Measurements from ENCODE around the gene ALG12.

ALG12 gene

DNA sequence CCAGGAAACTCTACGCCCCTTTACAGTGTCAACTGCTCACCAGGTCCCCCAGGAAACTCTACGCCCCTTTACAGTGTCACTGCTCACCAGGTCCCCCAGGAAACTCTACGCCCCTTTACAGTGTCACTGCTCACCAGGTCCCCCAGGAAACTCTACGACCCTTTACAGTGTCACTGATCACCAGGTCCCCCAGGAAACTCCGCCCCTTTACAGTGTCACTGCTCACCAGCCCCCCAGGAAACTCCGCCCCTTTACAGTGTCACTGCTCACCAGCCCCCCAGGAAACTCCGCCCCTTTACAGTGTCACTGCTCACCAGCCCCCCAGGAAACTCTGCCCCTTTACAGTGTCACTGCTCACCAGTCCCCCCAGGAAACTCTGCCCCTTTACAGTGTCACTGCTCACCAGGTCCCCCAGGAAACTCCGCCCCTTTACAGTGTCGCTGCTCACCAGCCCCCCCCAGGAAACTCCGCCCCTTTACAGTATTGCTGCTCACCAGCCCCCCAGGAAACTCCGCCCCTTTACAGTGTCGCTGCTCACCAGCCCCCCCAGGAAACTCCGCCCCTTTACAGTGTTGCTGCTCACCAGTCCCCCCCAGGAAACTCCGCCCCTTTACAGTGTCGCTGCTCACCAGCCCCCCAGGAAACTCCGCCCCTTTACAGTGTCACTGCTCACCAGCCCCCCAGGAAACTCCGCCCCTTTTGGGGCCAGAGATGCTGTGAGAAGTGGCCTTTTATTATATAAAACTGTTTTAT lies 27.0 kb upstream of the ALG12 start:
- peak; percentile 56 for DNase-seq

DNA sequence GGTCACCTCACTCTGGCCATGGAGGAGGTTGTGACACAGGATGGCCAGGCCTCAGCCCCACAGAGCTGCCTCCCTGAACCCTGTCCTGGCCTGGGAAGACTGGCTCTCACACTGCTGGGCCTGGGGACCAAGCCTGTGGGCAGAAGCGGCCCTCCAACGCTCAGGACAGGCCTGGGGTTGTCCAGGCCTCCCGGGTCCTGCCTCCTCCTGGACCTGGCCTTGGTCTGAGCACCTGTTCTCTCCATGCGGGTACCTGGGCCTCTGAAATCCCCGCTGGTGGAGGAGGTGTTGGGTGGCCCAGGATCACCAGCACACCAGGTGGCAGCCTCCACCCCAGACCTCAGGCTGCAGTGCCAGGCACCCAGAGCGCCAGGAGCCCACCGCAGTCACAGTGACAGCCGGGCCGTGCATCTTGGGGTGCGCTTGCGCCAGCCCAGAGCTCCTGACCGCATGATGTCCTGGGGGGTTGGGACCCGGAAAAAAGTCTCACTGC lies 26.2 kb upstream of the ALG12 start:
- no peak for DNase-seq

DNA sequence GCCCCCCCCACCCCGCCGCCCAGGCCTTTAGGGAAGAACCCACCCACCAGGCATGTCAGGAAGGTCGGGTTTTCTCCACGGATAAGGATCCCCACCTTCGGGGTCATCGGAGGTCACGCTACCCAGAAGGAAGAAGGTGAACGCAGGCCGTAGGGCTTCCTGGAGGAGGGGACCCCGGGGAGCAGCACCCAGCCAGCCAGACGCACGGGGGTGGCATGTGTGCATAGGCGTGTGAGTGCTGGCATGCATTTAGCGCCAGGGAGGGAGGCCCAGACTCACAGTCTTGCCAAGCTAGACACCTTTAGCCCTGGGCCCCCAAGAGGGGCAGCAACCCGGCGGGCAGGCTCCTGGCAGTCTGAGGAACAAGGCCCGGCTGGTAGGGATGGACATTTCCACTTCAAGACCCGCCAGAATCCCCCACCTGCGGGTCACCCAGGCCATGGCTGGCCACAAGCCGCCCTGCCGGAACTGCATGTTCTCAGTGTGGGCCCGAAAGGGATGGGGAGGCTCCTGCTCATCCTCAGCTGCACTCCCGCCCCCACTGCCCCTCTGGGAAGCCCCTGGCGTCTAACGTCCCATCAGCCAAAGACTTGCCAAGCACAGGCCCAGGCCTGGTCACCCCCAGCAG lies 25.6 kb upstream of the ALG12 start:
- no peak for DNase-seq

DNA sequence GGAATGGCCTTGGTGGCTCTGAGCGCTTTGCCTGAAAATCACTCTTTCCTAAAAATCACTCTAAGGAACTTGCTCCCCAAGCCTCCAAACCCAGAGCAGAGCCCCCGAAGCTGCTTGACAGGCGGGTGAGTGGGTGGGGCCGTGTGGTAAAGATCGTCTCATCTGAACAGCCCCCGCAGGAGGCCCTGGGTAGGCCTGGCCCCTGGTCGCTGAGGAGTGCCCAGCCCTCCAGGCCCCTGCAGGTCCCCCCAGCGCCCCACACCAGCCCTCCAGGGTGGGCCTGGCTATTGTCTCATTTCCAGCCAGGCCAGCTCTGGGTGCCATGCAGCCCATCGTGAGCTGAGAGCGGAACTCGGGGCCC lies 25.1 kb upstream of the ALG12 start:
- DNase-seq, result no peak

DNA sequence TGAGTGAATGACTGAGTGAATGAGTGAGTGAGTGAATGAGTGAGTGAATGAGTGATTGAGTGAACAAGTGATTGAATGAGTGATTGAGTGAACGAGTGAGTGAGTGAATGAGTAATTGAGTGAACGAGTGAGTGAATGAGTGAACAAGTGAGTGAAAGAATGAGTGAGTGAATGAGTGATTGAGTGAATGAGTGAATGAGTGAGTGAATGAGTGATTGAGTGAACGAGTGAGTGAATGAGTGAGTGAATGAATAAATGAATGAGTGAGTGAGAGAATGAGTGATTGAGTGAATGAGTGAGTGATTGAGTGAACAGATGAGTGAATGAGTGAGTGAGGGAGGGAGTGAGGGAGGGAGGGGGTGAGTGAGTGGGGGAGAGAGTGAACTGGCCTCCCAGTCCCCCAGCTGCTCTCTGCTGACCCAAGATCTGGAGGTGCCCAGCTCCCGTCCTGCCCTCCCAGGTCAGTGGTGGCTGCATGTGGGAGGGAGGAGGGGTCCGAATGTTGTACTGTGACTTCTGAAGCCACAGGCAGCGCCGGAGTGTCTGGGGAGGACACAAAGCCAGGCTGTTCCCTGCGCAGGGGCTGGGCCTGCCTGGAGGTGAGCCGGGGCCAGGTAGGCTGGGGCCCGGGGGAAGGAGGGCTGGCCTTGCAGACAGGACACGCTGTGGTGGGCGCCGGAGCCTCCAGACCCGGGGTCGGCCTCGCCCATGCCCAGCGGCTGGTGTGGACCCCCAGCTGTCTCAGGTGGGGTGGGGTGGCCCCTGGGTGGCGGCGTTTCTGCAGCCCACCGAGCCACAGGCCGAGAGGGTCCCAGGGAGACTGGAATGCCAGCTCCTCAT lies 24.5 kb upstream of the ALG12 start:
- no peak for DNase-seq

DNA sequence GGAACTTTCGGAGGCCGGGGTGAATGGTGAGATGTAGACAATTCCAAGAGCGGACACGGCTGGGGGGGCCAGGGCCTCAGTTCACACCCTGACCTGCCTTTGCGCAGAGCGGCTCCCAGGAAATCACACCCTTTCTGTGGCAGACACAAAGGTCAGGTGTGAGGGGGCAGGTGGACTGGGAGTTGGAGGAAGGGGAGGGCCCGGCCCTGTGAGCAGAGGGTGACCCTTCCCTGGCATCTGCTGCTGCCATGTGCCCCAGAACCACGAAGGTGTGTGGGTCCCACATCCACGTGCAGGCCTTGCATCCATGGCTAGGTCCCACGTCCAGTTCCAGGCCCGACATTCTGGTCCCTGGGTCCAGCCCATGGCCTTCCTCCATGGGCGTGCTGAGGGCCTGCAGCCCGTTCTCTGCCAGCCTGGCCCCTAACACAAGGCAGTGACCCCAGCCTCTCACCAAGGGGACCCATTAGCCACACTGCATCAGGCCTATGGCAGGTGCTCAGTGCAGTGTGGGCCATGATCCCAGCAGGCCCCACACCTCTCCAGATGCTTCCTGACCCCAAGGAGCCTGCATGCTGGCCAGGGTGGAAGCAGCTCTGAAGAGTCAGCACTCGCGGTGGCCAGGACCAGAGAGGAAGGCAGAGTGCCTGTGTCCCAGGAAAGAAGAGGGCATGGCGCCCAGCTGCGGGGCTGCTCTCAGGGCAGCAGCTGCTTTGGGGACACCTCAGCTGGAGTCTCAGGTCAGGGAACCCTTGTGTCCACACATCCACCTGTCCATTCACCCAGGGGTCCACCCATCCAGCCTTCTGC lies 23.5 kb upstream of the ALG12 start:
- no peak for DNase-seq

DNA sequence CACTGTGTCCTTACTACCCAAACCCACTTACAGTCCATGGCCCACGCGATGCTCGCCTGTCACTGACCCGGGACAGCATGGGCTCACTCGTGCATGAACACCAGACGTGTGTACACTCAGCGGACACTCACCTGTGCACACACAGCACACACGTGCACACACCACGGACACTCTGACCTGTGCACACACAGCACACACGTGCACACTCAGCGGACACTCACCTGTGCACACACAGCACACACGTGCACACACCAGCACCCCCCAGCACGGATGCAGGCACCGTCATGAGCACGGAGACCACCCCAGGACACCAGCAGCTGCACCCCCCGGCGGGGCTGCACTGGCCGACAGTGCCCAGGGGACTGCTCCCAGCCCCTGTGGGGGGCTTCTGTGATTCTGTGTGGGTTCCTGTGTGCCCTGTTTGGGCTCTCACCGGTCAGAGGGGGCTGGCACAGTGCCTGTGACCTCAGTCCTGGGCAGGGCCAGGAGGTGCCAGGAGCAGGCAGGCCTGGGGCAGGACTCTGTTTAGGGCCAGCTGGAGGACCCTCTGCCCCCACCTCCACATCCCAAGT lies 20.4 kb upstream of the ALG12 start:
- DNase-seq, result no peak

DNA sequence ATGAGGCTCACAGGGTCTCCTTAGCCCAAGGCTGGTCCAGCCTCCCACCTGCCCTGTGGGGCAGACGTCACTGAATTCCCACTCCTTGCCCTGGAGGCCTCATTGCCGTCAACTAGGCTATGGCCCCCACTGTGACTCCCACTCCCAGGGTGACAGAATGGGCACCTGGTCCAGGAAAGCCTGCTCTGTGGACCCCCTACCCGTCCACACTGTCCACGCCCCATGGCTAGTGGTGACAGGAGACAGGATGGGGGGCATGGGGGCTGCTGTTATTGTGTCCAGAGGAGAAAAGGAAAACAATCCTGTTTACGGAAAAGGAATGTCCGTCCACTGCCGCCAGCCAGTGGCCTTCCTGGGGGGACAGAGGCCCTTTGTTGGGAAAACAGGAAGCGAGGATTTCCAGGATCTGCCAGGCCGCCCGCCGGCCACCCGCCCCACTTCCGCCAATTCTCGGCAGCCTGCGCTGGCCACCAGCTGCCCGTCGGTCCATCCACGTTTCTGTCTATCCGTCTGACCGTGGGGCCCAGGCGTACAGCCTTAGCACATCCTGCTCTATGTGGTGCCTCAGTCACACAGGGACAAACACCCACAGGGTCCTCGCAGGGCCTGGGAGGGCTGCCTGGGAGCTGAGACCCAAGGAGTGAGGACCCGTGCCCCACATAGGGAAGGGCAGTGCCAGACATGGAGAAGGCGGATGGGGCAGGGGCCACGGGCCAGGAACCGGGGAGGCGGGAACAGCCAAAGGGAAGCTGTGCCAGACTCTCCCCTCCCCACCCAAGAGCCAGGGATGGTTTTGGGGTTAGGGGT lies 19.7 kb upstream of the ALG12 start:
- DNase-seq, result no peak

DNA sequence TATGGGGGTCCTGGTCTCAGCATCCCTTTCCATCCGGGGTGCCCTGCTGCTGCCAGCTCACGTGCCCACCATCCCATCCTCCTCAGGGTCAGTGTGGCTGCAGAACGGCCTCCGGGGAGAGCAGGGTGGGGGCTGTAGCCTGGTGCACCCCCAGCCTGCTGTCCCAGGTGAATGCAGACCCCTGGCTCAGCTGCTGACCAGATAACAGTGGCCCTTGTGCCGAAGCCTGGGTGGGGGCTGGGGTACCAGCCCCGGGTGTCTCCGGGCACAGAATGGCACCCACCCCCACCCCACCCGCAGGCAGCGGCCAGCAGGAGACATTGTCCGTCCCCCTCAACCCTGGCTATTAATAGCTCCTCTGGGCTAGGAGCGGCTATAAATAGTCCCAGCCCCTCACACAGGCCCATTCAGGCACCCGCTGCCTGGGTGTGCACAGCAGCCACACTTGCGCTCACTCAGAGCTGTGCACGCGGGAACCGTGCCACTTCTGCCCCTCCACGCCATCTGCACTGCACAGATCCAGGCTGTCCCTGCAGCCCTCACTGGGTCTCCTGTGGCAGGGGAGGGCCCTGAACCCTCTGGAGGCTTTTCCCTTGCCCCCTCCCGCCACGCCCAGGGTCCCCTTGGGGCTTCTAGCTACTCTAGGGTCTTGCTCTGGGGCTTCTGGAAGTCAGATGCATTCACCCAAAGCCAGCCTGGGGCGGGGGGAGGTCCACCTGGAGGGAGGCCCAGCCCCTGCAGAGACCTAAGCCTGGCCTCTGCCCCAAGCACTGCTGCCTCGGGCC lies 18.9 kb upstream of the ALG12 start:
- DNase-seq, result no peak

DNA sequence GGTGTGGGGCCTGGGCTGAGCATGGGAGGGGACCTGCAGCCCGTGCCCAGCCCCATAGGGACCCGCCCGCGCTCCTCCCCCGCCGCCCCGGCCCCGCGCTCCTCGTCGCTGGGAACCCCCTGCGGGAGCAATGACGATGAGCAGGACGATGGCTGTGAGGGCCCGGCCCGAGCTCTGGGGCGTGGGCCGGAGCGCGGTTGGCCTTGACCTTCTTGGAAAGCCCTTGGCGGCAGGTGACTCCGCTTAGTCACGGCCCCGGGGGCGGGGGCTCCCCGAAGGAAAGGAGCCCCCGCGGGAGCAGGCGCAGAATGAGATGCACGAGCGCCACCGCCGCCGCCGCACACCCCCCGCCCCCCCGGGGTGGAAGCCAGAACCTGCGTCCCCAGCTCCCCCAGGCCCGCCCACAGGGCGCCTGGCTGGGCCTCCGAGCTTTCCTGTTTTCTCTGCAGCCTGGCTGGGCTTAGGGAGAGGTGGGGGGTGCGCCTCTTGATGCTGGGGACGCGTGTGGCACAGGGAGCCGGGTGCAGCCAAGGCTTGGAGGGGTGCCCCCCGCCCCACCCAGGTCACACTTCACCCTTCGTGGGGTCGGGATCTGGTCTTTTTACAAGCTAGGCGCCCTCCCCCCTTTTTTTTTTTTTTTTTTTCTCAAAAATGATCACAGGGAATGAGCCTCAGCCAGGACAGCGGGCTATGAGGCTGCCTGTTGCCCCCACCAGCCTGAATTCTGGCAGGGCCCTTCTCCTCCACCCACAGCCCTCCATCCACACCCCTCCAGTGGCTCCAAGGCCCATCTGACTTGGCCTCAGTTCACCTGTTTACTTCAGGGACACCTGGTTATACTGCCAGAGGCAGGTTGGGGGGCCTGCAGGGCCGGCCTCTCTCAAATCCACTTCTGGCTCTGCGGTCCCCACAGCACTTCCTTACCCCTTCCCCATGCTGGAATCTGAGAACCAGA lies 18.1 kb upstream of the ALG12 start:
- DNase-seq, result peak; percentile 96

DNA sequence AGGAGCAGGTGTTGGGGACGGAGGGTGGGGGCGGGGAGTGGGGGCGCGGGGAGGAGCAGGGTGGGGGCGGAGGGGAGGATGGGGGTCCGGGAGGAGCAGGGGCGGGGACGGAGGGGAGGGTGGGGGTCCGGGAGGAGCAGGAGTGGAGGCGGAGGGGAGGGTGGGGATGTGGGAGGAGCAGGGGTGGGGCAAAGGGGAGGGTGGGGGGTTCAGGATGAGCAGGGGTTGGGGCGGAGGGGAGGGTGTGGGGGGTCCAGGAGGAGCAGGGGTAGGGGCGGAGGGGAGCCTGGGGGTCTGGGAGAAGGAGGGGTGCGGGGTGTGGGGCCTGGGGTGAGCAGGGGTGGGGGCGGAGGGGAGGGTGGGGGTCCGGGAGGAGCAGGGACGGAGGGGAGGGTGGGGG lies 17.3 kb upstream of the ALG12 start:
- peak; percentile 73 for DNase-seq

DNA sequence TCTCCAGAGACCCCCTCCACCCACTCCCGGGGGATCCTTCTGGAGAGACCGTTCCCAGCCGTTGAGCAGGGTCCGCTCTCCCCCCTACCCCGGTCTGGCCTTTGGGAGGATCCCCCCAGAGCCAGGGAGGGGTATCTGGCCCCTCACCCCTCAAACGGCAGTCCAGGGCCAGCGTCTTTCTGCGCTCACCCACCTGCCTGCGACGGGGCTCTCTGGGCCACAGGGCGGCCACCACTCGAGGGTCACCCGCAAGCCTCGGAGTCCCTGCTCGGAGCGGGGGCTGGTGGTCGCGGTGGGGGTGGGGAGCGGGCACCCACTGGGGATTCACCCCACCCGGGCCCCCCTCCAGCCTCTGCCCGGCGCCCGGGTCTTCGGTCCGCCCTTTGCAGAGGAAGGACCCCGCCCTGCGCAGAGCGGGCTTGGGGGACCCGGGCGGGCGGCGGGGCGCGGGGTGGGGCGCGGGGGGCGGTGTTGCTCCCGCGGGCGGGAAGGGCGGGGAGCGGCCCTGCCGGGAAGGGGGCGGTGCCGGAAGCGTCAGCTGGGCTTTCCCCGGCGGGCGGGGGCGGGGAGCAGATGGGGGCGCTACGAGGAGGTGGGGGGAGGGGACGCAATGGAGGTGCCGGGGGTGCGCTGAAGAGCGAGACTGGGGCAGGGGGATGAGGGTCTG lies 16.8 kb upstream of the ALG12 start:
- peak; percentile 94 for DNase-seq

DNA sequence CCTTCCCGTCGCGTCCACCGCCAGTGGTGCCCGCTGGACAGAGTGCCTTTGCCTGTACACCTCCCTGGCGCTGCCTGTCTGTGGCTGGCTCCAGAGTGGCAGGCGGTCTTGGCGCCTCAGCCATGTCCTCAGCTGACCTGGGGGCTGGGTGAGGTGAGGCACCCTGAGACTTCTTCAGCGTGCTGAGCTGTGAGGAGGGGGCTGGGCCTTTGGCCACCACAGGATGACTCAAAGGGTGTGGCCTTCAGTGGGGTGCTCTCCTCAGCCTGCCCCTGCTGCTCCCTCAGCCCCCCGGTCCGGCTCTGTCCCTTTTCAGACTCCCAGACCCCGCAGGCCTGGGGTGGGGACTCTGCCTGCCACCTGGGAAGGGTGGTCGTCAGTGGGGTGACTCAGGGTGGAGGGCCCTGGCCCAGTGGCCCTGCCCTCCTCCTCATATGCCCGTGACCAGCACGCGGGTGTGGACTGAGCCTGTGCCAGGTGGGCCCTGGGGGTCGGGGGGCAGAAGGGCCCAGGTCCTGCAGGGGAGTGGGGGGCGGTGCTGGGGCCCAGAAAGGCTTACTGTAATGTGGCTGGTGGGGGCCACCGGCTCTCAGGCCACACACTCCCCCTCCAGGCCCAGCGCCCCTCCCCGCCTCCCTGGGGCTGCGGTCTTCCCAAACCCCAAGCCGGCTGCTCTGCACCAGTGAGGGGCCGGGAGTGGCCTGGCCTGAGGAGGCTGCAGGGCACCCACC lies 16.1 kb upstream of the ALG12 start:
- peak; percentile 36 for DNase-seq

DNA sequence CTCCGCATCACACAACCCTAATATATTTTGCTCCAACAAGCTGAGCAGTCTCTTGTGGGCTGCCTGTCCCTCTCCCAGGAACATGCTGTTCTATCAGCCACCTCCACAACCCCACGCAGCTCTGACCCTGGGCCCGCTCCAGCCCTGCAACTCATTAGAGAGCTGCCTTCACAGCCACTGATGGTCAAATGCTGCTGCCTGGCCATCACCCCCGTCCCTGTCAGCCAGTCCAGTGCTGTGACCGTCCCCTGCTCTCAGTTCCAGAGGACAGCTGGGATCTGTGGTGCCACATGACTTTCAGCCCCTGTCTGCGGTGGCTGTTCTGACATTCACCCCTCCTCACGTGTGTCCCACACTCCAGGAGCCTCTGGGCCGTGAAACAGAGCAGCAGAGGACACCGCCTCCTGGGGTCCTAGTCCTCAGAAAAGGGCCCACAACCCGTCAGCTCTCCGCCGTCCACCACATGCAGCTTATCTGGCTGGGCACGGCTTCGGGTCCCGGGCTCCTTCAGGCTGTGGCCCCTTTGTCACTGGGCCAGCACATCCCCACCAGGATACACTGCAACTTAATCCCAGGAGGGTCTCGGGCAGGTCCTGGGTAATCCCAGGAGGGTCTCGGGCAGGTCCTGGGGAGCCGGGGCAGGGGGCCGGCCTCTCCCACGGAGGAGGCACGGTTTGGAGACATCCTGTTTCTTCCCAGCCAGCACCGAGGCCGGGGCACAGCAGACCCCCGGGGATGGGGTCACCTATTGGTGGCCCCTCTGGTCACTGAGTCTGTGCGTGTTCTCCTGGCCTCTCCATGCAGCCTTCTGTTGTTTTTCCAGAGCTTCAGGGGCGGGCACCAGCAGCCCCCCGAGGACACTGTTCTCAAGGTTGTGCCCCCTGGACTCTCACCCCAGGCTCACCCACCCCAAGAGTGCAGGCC lies 15.3 kb upstream of the ALG12 start:
- no peak for DNase-seq

DNA sequence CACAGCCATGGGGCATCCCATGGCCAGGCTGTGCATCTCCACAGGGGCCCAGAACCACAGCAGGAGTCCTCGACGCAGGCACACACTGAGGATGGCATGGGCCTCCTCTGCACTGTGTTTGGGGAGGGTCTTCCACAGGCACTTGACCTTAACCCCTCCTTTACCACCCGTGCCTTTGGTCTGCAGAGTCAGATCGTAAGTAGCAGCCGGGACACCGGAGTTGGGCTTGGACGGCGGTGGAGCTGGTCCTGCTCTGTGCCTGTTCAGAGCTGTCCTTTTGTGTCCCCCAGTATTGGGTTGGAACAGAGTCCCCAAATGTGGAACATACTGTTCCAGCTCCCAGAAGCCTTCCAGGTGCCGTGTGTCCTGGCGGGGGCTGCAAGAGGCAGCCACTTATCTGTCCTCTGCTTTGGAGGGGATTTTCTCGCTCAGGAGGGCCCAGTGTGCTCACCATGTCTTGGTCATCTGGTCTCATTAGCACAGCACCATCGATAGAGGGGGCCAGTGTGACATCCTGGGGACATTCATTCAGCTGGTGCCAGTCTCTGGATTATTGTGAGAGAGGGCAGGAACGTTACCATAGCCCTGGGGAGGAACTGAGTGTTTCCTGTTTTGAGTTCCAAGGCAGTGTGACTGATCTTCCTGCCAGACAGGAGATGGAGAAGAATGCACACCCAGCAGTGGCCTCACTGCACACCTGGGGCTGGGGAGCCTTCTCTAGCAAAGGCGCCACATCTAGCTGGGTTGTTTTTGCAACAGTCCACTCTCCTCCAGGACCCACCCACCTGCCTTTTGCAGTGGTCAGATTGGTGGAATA lies 12.6 kb upstream of the ALG12 start:
- peak; percentile 65 for DNase-seq

DNA sequence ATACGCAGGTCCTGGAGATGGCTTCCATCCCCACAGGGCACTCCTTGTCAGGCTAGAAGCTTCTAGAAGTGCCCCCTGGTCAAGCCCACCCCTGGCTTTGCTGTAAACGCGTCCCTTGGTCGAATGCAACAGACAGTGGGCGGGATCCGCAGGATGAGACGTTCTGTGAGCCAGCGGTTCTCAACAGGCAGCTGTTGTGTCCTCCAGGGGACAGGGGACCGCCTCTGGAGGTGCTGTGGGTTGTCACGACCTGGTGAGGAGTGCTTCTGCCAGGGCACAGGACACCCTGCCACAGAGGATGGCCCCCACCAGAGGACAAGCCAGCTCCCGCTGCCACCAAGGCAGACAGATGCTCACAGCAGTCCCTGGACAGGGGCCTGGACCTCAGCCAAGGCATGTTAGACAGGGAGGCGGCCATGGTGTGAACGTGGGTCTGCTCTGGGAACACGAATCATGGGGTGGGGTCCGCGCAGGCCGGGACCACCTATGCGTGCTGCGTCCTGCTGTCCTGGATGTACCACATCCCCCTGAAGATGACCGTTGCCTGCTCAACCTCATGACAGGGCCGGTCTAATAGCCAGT lies 11.8 kb upstream of the ALG12 start:
- DNase-seq, result no peak
